SK-N-SH (cell line): ENCODE measurements around the gene TMEM144. TPM values are rescaled to one million over a fixed set of nuclear protein-coding genes. Genes with fewer than 3 reads are reported as not detected.

Experiments
- CHD2 ChIP-seq: fragments of 150-350 bp; IDR thresholded peaks from 2 replicates; pipeline ENCODE4 v1.6.1; 2018; ENCODE audit warnings: low read length; ENCODE audit not compliant: partially characterized antibody
- ELF1 ChIP-seq: IDR thresholded peaks from 2 replicates; pipeline ENCODE4 v1.4.0; 2012
- FOSL2 ChIP-seq: IDR thresholded peaks from 2 replicates; pipeline ENCODE4 v1.4.0; 2012; ENCODE audit warnings: low read depth, mild to moderate bottlenecking, moderate library complexity, borderline replicate concordance
- GABPA ChIP-seq: IDR thresholded peaks from 2 replicates; pipeline ENCODE4 v1.4.0; 2012; ENCODE audit warnings: low read depth, mild to moderate bottlenecking
- MEF2A ChIP-seq: IDR thresholded peaks from 2 replicates; pipeline ENCODE4 v1.4.0; 2012; ENCODE audit warnings: low read depth, borderline replicate concordance
- MXI1 ChIP-seq: IDR thresholded peaks from 2 replicates; pipeline ENCODE4 v1.6.1; 2012; ENCODE audit warnings: mild to moderate bottlenecking, low read depth, low read length, improper control_type of control experiment
- NFIC ChIP-seq: IDR thresholded peaks from 2 replicates; pipeline ENCODE4 v1.4.0; 2012; ENCODE audit warnings: borderline replicate concordance
- NRF1 ChIP-seq: IDR thresholded peaks from 2 replicates; pipeline ENCODE4 v1.6.1; 2012; ENCODE audit warnings: low read depth, mild to moderate bottlenecking, low read length
- POLR2AphosphoS5 ChIP-seq: IDR thresholded peaks from 2 replicates; pipeline ENCODE4 v1.6.1; 2012; ENCODE audit warnings: low read depth, low read length
- RAD21 ChIP-seq: IDR thresholded peaks from 2 replicates; pipeline ENCODE4 v1.6.1; 2012; ENCODE audit warnings: mild to moderate bottlenecking, low read length
- RCOR1 ChIP-seq: fragments of 150-350 bp; IDR thresholded peaks from 2 replicates; pipeline ENCODE4 v1.6.1; 2017; ENCODE audit warnings: antibody characterized with exemption, low read length
- REST ChIP-seq: IDR thresholded peaks from 2 replicates; pipeline ENCODE4 v1.6.1; 2012; ENCODE audit warnings: mild to moderate bottlenecking, low read depth, low read length, moderate library complexity
- RFX5 ChIP-seq: IDR thresholded peaks from 2 replicates; pipeline ENCODE4 v1.6.1; 2012; ENCODE audit warnings: mild to moderate bottlenecking, improper control_type of control experiment, low read length
- RXRA ChIP-seq: IDR thresholded peaks from 2 replicates; pipeline ENCODE4 v1.4.0; 2012; ENCODE audit warnings: low read depth, mild to moderate bottlenecking, borderline replicate concordance
- SIN3A ChIP-seq: IDR thresholded peaks from 2 replicates; pipeline ENCODE4 v1.6.1; 2012; ENCODE audit warnings: low read depth, mild to moderate bottlenecking, low read length, moderate library complexity, borderline replicate concordance
- TAF1 ChIP-seq: IDR thresholded peaks from 2 replicates; pipeline ENCODE4 v1.6.1; 2012; ENCODE audit warnings: low read depth, mild to moderate bottlenecking, low read length, moderate library complexity, borderline replicate concordance
- TCF12 ChIP-seq: IDR thresholded peaks from 2 replicates; pipeline ENCODE4 v1.4.0; 2012
- USF1 ChIP-seq: IDR thresholded peaks from 2 replicates; pipeline ENCODE4 v1.4.0; 2012; ENCODE audit warnings: low read depth, borderline replicate concordance
- polyA plus RNA-seq, 3 experiments: library from polyadenylated mRNA; depleted of rRNA; stranded (reverse); fragments of >200 nt; gene quantifications; 2 replicates each; pipeline ENCODE4 v1.2.3, GENCODE V29; 2012
- TF ChIP-seq, protein P1 (sequence below): fragments of 150-350 bp; IDR thresholded peaks from 2 replicates; pipeline ENCODE4 v1.6.1; 2016; ENCODE audit warnings: mild to moderate bottlenecking, low read depth, low read length
- TF ChIP-seq, protein P2 (sequence below): IDR thresholded peaks from 2 replicates; pipeline ENCODE4 v1.4.0; 2012; ENCODE audit warnings: low read depth
- TF ChIP-seq, protein P3 (sequence below): IDR thresholded peaks from 2 replicates; pipeline ENCODE4 v1.4.0; 2012; ENCODE audit warnings: low read depth, borderline replicate concordance

The TMEM144 gene
- polyA plus RNA-seq, 1 of the 3 experiments (the other 2 are of a cell fraction), result not detected

GRCh38 chr4:158161551-158162354, 48.5 kb upstream of the TMEM144 start (continued):
- TF ChIP-seq RAD21 (no peak), FOSL2 (peak; percentile 94), POLR2AphosphoS5 (peak; percentile 66), SIN3A (peak; percentile 46; the same call in 1 of the 2 replicates), MXI1 (no peak), TAF1 (no peak), MEF2A (peak; percentile 74; the same call in 1 of the 2 replicates), CHD2 (no peak), NFIC (peak; percentile 88), NRF1 (no peak), RFX5 (no peak), USF1 (no peak; the same call in 1 of the 2 replicates), TCF12 (peak; percentile 96), REST (peak; percentile 33; the same call in 1 of the 2 replicates), RXRA (peak; percentile 93), RCOR1 (no peak), ELF1 (peak; percentile 38; the same call in 1 of the 2 replicates), GABPA (no peak)
- TF ChIP-seq, protein P1, sequence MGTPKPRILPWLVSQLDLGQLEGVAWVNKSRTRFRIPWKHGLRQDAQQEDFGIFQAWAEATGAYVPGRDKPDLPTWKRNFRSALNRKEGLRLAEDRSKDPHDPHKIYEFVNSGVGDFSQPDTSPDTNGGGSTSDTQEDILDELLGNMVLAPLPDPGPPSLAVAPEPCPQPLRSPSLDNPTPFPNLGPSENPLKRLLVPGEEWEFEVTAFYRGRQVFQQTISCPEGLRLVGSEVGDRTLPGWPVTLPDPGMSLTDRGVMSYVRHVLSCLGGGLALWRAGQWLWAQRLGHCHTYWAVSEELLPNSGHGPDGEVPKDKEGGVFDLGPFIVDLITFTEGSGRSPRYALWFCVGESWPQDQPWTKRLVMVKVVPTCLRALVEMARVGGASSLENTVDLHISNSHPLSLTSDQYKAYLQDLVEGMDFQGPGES, result no peak
- TF ChIP-seq, protein P2, sequence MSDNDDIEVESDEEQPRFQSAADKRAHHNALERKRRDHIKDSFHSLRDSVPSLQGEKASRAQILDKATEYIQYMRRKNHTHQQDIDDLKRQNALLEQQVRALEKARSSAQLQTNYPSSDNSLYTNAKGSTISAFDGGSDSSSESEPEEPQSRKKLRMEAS, result peak; percentile 83
- TF ChIP-seq, protein P3, sequence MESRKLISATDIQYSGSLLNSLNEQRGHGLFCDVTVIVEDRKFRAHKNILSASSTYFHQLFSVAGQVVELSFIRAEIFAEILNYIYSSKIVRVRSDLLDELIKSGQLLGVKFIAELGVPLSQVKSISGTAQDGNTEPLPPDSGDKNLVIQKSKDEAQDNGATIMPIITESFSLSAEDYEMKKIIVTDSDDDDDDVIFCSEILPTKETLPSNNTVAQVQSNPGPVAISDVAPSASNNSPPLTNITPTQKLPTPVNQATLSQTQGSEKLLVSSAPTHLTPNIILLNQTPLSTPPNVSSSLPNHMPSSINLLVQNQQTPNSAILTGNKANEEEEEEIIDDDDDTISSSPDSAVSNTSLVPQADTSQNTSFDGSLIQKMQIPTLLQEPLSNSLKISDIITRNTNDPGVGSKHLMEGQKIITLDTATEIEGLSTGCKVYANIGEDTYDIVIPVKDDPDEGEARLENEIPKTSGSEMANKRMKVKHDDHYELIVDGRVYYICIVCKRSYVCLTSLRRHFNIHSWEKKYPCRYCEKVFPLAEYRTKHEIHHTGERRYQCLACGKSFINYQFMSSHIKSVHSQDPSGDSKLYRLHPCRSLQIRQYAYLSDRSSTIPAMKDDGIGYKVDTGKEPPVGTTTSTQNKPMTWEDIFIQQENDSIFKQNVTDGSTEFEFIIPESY, result 0 out of 2 replicates have a peak, but pooled peaks have one; percentile 64
- TF ChIP-seq, all 33 proteins: peak for 17
